GM23338 (cell line): ENCODE results near the gene AEN. TPM values are rescaled to one million over a fixed set of nuclear protein-coding genes. Genes with fewer than 3 reads are reported as not detected.

ENCODE experiments used
- ATAC-seq: fragments of 200-7000 bp; cut with Tn5 transposase; 3 replicates; pipeline ENCODE4 v1.9.1; 2020
- DNase-seq: peaks from one replicate; pipeline ENCODE4 v3.0.0-alpha.2; 2015; ENCODE audit warnings: low spot score
- H2AFZ ChIP-seq: fragments of 200-600 bp; sonication (generic); 2 replicates; pipeline ENCODE4 v1.8.0; 2016; ENCODE audit warnings: antibody characterized with exemption, mild to moderate bottlenecking, moderate library complexity
- H3F3A ChIP-seq: fragments of 200-600 bp; sonication (generic); replicated peaks from 2 replicates; pipeline ENCODE4 v1.8.0; 2017; ENCODE audit warnings: antibody characterized with exemption, mixed run types, low read depth
- H3K27ac ChIP-seq: fragments of 200-600 bp; sonication (generic); 2 replicates; pipeline ENCODE4 v1.6.1; 2016; ENCODE audit warnings: low read depth
- H3K27me3 ChIP-seq: fragments of 200-600 bp; sonication (generic); 2 replicates; pipeline ENCODE4 v1.8.0; 2016; ENCODE audit warnings: mild to moderate bottlenecking, mixed run types, moderate library complexity; ENCODE audit not compliant: insufficient read depth
- H3K36me3 ChIP-seq: fragments of 200-600 bp; sonication (generic); 2 replicates; pipeline ENCODE4 v1.8.0; 2016; ENCODE audit warnings: mild to moderate bottlenecking; ENCODE audit not compliant: insufficient read depth
- H3K4me1 ChIP-seq: fragments of 200-600 bp; sonication (generic); 2 replicates; pipeline ENCODE4 v1.8.0; 2016; ENCODE audit warnings: mild to moderate bottlenecking, moderate library complexity; ENCODE audit not compliant: insufficient read depth
- H3K4me2 ChIP-seq: fragments of 200-600 bp; sonication (generic); 2 replicates; pipeline ENCODE4 v1.7.1; 2017; ENCODE audit warnings: mixed run types
- H3K4me3 ChIP-seq: fragments of 200-600 bp; sonication (generic); 2 replicates; pipeline ENCODE4 v1.6.1; 2016; ENCODE audit warnings: mixed run types
- H3K79me2 ChIP-seq: fragments of 200-600 bp; sonication (generic); replicated peaks from 2 replicates; pipeline ENCODE4 v1.8.0; 2017; ENCODE audit warnings: mild to moderate bottlenecking; ENCODE audit not compliant: insufficient read depth
- H3K9me2 ChIP-seq: fragments of 200-600 bp; sonication (generic); 2 replicates; pipeline ENCODE4 v1.8.0; 2017; ENCODE audit not compliant: insufficient read depth
- H4K20me1 ChIP-seq: fragments of 200-600 bp; sonication (generic); replicated peaks from 2 replicates; pipeline ENCODE4 v1.8.0; 2017; ENCODE audit warnings: mild to moderate bottlenecking; ENCODE audit not compliant: insufficient read depth
- H3K27ac Mint-ChIP-seq: 2 replicates; pipeline ENCODE4 v1.8.0; 2020; ENCODE audit warnings: inconsistent platforms, mild to moderate bottlenecking, moderate library complexity, mixed read lengths
- H3K27me3 Mint-ChIP-seq: 3 replicates; pipeline ENCODE4 v1.8.0; 2022; ENCODE audit warnings: low read depth, mild to moderate bottlenecking, moderate library complexity, mixed read lengths, inconsistent platforms; ENCODE audit not compliant: insufficient read depth, poor library complexity
- H3K36me3 Mint-ChIP-seq: 3 replicates; pipeline ENCODE4 v1.8.0; 2021; ENCODE audit warnings: low read depth, mild to moderate bottlenecking, inconsistent platforms, moderate library complexity, mixed read lengths
- H3K4me1 Mint-ChIP-seq: 3 replicates; pipeline ENCODE4 v1.8.0; 2020; ENCODE audit warnings: mild to moderate bottlenecking, inconsistent platforms, mixed read lengths
- H3K4me3 Mint-ChIP-seq: 3 replicates; pipeline ENCODE4 v1.8.0; 2021; ENCODE audit warnings: moderate library complexity, mild to moderate bottlenecking, inconsistent platforms, mixed read lengths
- H3K9me3 Mint-ChIP-seq: 3 replicates; pipeline ENCODE4 v1.8.0; 2020; ENCODE audit warnings: moderate library complexity, mild to moderate bottlenecking, inconsistent platforms, mixed read lengths
- CREB1 ChIP-seq: fragments of 250-450 bp; sonication (Bioruptor Pico); IDR thresholded peaks from 2 replicates; pipeline ENCODE4 v1.5.0; 2020; ENCODE audit warnings: low read depth, mild to moderate bottlenecking, moderate library complexity
- EZH2phosphoT487 ChIP-seq: fragments of 200-600 bp; sonication (generic); IDR thresholded peaks from one replicate; pipeline ENCODE4 v1.8.1; 2018; ENCODE audit warnings: antibody characterized with exemption; ENCODE audit not compliant: unreplicated experiment
- JUNB ChIP-seq: IDR thresholded peaks from one replicate; pipeline ENCODE4 v1.6.1; 2016; ENCODE audit warnings: antibody characterized with exemption; ENCODE audit not compliant: unreplicated experiment
- POLR2AphosphoS5 ChIP-seq: IDR thresholded peaks from 2 replicates; pipeline ENCODE4 v1.6.1; 2016; ENCODE audit warnings: antibody characterized with exemption, low read depth
- STAT1 ChIP-seq: IDR thresholded peaks from one replicate; pipeline ENCODE4 v1.6.1; 2016; ENCODE audit warnings: antibody characterized with exemption; ENCODE audit not compliant: unreplicated experiment
- ZNF114 ChIP-seq: fragments of 250-450 bp; sonication (Bioruptor Pico); IDR thresholded peaks from 2 replicates; pipeline ENCODE4 v1.5.0; 2020; ENCODE audit warnings: mild to moderate bottlenecking, moderate library complexity
- ZNF331 ChIP-seq: fragments of 250-450 bp; sonication (Bioruptor Pico); IDR thresholded peaks from 2 replicates; pipeline ENCODE4 v1.5.0; 2020; ENCODE audit warnings: low read depth, mild to moderate bottlenecking, moderate library complexity
- polyA plus RNA-seq: library from polyadenylated mRNA; unstranded; fragments of >200 nt; fragmentation: Nextera tagmentation; extraction: Ambion mirVana; gene quantifications from 2 replicates; pipeline ENCODE4 v1.2.1, GENCODE V29; 2016
- total RNA-seq: library from RNA; depleted of rRNA; stranded (reverse); fragments of >200 nt; shearing (Covaris generic); gene quantifications from 2 replicates; pipeline ENCODE4 v1.2.3, GENCODE V29; 2014
- TF ChIP-seq, protein P1 (sequence below): IDR thresholded peaks from one replicate; pipeline ENCODE4 v1.6.1; 2018; ENCODE audit warnings: antibody characterized with exemption; ENCODE audit not compliant: unreplicated experiment

Gene AEN
- total and polyA plus RNA-seq, 2 experiments from 2014 or later = 82.3 to 220 TPM

DNA sequence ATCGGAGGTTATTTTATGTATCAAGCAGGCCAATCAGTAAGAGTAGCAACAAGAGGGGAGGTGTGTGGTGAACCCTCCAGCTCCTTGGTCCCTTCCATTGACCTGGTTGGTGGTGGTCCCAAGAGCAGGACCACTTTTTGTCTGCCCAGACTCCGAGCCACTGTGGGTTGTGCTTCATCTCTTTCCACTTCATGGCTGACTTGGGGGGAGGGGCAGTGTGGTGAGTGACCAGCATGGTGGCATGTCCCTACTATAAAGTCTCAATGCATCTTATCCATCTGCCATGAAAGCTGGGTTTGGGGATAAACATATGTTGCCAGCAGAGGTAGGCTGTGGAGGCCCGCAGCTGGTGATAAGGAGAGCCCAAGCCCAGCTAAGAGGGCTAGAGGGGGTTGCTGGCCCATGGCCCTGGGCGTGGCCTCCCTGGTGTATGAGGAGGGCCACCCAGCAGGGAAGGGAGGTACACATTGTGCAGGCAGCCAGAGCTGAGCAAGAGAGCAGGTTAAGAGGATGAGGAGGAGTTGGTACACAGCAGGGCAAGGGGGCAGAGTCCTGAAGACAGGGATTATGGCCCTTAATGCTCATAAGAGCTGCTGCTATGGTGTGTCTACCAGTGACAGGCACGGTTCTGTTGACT is 7.0 kb downstream of the AEN start:
- Mint-ChIP-seq H3K4me3 (no peak overlapping the region), H3K4me1 (peaks cover 42% of the 10 kb centered on the region), H3K9me3 (no peaks in the 10 kb centered on the region; the same call in 2 of the 3 replicates), H3K36me3 (peaks cover 99% of the 10 kb centered on the region), H3K27ac (no peak overlapping the region), H3K27me3 (peaks cover 15% of the 10 kb centered on the region)
- no peak for TF ChIP-seq ZNF331 (CRISPR knock-in tag)
- TF ChIP-seq EZH2phosphoT487 = no peak
- no peak for TF ChIP-seq POLR2AphosphoS5
- TF ChIP-seq, protein P1, sequence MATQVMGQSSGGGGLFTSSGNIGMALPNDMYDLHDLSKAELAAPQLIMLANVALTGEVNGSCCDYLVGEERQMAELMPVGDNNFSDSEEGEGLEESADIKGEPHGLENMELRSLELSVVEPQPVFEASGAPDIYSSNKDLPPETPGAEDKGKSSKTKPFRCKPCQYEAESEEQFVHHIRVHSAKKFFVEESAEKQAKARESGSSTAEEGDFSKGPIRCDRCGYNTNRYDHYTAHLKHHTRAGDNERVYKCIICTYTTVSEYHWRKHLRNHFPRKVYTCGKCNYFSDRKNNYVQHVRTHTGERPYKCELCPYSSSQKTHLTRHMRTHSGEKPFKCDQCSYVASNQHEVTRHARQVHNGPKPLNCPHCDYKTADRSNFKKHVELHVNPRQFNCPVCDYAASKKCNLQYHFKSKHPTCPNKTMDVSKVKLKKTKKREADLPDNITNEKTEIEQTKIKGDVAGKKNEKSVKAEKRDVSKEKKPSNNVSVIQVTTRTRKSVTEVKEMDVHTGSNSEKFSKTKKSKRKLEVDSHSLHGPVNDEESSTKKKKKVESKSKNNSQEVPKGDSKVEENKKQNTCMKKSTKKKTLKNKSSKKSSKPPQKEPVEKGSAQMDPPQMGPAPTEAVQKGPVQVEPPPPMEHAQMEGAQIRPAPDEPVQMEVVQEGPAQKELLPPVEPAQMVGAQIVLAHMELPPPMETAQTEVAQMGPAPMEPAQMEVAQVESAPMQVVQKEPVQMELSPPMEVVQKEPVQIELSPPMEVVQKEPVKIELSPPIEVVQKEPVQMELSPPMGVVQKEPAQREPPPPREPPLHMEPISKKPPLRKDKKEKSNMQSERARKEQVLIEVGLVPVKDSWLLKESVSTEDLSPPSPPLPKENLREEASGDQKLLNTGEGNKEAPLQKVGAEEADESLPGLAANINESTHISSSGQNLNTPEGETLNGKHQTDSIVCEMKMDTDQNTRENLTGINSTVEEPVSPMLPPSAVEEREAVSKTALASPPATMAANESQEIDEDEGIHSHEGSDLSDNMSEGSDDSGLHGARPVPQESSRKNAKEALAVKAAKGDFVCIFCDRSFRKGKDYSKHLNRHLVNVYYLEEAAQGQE = no peak
- TF ChIP-seq JUNB = no peak
- DNase-seq = no peak
- Histone ChIP-seq H3K27ac (no peak overlapping the region), H3K9me2 (no peaks in the 10 kb centered on the region), H3K27me3 (no peaks in the 10 kb centered on the region), H2AFZ (no peak overlapping the region), H3K4me1 (peaks cover 30% of the 10 kb centered on the region), H3K79me2 (peaks cover 67% of the 10 kb centered on the region), H3K36me3 (peaks cover 63% of the 10 kb centered on the region), H4K20me1 (peaks cover 85% of the 10 kb centered on the region), H3K4me2 (no peak overlapping the region), H3K4me3 (no peak overlapping the region), H3F3A (peaks cover 39% of the 10 kb centered on the region)
- ATAC-seq = no peak

DNA sequence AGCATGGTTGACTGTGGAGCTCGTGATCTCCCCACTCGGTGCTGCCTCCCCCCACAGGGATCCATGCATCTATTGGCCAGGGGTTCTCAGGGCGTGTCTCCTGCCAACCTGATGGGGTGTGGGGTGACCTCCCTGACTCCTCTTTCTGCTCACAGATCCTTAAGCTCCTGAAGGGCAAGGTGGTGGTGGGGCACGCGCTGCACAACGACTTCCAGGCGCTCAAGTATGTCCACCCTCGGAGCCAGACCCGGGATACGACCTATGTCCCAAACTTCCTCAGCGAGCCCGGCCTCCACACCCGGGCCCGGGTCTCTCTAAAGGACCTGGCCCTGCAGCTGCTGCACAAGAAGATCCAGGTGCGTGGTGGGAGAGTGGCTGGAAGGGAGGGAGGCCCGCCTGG is 7.9 kb downstream of the AEN start:
- Histone ChIP-seq H3K36me3 (peaks cover 60% of the 10 kb centered on the region), H3F3A (peaks cover 43% of the 10 kb centered on the region), H3K4me1 (peaks cover 21% of the 10 kb centered on the region), H2AFZ (no peak overlapping the region), H3K27ac (no peak overlapping the region), H3K9me2 (no peaks in the 10 kb centered on the region), H3K27me3 (no peaks in the 10 kb centered on the region), H3K4me2 (no peak overlapping the region), H4K20me1 (peaks cover 79% of the 10 kb centered on the region), H3K4me3 (no peak overlapping the region), H3K79me2 (peaks cover 57% of the 10 kb centered on the region)
- ATAC-seq (no peak), DNase-seq (no peak)
- H3K27me3 Mint-ChIP-seq = peaks cover 15% of the 10 kb centered on the region
- no peaks in the 10 kb centered on the region for H3K9me3 Mint-ChIP-seq
- H3K4me3 Mint-ChIP-seq = no peak overlapping the region
- no peak overlapping the region for H3K27ac Mint-ChIP-seq
- peaks cover 98% of the 10 kb centered on the region for H3K36me3 Mint-ChIP-seq
- H3K4me1 Mint-ChIP-seq = peaks cover 33% of the 10 kb centered on the region
- TF ChIP-seq CREB1 (CRISPR knock-in tag) (no peak), ZNF331 (CRISPR knock-in tag) (no peak), ZNF114 (CRISPR knock-in tag) (no peak), STAT1 (no peak), POLR2AphosphoS5 (no peak)
- TF ChIP-seq, protein P1 = no peak
